GM10847 (cell line): ENCODE data around the gene SCGB1C2.
"Not testable (repeated sequence)": the region's sequence is repeated elsewhere in the genome, so short reads cannot be mapped to it uniquely, and the experiment has no call there.

Source experiments
- POLR2A ChIP-seq: IDR thresholded peaks from 2 replicates; pipeline ENCODE4 v1.6.1; 2011; ENCODE audit not compliant: insufficient read length; ENCODE audit errors: extremely low read depth

Gene SCGB1C2

DNA sequence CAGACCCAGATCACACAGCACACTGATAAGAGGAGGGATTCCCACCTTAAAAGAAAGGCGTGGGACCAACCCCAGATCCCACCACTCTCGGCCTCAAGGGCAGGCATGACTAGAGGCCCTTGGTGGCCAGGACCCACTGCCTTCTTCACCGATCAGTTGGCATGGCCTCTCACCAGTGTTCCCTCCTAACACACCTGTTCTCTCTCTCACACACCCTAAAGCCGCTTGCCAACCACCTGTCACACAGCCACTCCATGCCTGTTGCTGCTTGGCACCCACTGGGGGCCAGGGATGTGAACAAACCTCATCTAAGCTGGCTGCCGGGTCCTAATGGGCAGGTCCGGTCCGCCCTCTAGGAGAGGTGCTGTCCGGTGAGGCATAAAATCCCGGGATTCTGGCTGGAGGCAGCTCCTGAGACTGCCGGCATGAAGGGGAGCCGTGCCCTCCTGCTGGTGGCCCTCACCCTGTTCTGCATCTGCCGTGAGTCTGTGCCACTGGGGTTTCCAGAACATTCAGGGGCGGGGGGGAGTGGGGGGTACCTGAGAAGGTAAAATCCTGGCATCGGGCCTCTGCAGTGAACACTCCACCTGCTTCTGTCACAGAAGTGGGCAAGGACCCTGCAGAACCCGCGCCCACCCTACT is at the start of gene SCGB1C2:
Gene SCGB1C2, plus strand, starts transcription at position 404 of the 642 bp plus-strand sequence. Its CDS starts 22 bp downstream, at position 426.
- not testable (repeated sequence) for TF ChIP-seq POLR2A

DNA sequence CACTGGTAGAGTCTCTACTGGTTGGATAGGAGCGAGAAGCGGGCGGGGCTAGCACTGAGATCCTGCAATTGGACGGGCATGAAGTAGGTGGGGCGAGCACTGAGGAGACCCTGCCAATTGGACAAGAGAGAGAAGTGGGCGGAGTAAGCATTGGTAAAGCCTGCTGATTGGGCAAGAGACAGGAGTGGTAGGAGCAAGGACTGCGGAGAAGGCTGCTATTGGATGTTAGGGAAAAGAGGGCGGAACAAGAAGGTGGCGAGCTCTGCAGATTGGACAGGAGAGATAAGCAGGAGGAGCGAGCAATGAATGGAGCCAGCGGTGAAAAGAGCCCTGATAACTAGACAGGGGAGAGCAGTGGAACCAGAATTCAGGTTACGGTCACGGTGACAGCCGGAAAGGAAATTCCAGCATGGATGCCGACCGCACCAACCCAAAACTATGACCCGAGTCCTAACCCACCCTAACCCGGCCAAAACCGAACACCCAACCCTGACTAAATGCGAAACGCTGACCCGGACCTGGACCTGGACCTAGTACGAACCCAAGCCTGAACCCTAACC is 4.8 kb downstream of the SCGB1C2 start:
- TF ChIP-seq POLR2A, result no peak

DNA sequence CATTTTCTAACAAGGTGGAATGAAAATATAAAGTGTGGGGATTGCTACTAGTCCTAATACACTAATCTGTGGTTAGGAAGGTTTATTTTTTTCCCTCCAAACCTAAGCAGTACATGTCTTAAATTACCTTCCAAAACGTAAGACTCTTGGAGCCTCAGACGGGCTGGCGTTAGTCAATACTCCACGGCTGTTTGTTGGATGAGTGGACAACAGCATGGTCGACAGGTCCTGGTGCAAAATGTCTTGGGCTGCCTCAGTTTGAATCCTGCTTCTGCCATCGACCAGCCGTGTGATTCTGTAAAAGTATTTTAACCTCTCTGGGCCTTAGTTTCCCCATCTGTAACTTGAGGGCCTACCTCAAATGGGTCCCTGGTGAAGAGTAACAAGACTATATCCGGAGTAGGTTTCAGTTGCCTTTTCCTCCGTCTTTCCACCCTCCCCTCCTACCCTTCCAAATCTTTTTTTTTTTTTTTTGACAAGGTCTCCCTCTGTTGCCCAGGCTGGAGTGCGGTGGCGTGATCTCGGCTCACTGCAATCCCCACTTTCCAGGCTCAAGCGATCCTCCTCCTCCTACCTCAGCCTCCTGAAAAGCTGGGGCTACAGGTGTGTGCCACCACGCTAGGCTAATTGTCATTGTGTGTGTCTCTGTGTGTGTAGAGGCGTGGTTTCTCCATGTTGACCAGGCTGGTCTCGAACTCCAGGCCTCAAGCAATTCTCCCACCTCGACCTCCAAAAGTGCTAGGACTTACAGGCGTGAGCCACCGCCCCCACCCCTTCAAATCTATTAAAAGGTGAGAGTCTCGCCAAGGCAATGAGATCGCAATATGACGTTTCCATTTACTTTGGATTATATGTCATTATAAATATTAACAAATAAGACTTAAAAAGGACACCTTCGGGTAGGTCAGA is 5.8 kb downstream of the SCGB1C2 start:
- TF ChIP-seq POLR2A, result no peak

DNA sequence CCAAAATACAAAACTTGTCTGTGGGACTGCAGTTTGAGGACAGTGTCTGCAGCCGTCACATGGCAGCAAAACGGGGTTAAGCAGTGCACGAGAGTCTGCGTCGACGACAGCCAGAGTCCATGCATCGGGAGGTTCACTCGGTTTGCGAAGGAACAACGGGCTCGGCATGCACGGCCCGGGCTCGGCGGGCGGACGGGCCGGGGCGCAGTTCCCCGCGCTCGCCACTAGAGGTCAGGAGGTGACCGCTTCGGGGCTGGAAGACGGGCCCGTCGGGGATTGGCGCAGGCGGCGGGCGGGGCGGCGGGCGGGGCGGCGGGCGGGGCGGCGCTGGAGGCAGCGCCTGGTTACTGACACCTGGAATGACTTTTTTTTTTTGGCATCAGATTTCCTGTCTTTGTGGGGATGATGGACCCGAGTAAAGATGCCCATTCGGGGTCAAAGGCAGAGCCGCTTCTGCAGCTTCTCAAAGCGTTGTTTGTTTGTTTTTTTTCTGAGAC is 6.5 kb downstream of the SCGB1C2 start:
- no peak for TF ChIP-seq POLR2A

DNA sequence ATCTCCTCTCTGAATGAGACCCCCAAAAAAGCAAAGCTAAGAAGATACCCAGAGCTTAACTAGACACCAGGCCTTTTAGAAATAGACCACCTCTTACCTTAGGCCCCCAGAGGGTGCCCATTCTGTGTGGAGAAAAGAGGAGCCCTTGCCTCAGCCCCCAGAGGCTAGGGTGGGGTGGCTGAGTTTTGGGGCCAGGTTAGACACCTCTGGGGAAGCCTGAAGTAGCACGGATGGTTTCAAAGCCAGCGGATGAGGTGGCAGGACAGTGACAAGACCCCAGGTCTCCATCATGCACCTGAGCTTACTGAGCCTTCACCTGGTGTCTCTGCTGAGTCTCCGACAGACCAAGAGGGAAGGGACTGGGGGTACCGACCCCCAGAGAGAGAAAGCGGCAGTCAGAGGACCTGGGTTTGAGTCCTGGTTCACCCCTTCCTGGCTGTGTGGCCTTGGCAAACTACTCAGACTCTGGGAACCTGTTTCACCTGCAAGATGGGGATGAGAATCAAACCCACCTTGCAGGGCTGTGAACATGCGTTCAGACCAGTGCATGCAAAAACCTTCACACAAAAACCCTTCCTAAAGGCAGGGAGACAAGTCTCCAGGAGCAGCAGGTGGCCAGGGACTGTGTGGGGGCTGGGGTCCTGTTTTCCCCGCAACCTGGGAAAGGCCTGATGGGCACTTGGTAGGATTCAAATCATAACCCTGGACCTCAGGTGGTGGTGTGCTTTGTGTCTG is 7.7 kb downstream of the SCGB1C2 start:
- TF ChIP-seq POLR2A, result no peak

DNA sequence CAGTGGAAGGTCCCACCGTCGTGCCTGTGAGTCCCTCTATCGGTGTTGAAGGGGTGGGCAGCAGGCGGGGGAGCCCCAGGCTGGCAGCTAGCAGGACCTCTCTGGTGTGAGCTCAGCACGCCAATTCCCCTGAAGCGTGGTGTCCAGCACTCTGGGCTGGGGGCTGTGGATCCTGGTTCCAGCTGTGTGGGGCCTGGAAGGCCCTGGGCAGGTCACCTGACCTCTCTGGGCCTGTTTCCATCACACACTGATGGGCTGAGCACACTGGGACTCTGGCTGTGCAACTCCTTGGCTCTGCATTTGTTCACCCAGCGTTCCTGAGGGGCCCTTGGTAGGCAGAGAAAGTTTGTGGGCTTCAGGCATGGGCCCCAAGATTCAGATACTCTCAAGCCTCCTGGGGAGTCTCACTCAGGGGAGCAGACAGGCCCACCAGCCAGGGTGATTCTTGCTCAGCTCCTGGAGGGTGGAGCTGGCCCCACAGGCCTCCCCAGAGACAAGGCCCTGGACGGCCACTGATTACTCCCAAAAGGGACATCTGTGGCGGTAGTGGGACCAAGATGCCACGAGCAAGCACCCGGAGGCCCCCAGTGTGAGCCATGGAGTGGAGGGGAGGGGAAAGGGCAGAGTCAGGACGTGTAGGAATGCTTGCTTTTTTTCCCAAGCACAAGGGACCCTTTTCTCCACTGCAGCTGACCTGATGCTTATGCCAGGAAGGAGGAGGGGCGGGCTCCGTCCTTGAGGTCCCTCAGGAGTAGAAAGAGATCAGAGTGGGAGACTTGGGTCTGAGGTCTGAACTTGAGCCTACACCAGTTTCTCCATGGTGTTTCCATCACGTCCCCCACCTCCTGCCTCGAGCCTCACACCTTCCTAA is 8.5 kb downstream of the SCGB1C2 start:
- no peak for TF ChIP-seq POLR2A

DNA sequence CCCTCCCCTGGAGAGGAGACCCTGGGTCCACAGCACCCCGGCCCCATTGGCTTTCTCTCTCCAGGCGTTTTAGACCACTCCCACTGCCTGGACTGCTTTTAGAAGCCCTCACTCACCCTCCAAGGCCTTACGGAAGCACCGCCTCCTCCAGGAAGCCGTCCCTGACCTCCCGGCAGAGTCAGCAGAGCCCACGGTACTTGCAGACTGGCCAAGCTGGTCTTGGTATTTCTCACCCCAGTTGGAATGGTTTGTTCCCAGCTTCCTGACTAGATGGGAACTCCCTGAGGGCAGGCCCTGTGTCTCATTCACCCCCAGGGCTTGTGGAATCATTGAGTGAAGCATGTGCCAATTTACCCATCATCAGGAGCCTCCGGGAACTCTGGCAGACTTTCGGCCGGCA is 9.2 kb downstream of the SCGB1C2 start:
- TF ChIP-seq POLR2A, result no peak

DNA sequence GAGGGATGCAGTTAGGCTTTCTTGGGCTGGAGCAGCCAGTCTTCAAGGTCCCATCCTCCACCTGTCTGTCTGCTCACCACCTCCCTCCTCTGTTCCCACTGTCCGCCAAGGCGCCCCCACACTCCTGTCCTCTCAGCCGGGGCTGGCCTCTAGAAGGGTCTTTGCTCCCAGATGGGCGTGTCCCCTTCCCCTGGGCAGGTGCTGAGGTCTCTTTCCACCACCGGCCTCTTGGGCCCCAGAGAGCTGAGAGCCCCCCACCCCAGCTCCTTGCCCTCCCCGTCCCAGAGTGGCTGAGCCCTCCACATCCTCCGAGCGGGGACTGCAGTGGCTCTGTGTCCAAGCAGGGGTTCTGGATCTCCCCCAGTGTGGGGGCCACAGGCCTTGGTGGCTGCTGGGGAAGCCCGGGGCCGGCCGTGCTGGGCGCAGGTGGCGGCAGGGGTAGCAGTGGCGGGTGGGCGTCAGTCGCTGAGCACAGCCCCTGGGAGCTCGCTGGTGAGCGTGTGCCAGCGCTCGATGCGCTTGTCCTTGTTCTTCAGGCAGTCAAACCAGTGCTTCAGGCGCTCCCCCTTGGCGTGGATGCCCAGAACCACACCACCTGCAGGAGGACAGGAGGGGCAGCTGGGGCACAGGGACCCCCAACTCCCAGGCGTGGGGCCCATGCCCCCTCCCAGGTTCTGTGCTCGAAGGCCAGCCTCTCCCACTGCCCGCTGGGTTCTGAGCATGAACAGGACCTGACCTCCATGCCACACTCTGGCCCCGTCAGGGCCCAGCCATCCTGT is 9.8 kb downstream of the SCGB1C2 start:
- no peak for TF ChIP-seq POLR2A

DNA sequence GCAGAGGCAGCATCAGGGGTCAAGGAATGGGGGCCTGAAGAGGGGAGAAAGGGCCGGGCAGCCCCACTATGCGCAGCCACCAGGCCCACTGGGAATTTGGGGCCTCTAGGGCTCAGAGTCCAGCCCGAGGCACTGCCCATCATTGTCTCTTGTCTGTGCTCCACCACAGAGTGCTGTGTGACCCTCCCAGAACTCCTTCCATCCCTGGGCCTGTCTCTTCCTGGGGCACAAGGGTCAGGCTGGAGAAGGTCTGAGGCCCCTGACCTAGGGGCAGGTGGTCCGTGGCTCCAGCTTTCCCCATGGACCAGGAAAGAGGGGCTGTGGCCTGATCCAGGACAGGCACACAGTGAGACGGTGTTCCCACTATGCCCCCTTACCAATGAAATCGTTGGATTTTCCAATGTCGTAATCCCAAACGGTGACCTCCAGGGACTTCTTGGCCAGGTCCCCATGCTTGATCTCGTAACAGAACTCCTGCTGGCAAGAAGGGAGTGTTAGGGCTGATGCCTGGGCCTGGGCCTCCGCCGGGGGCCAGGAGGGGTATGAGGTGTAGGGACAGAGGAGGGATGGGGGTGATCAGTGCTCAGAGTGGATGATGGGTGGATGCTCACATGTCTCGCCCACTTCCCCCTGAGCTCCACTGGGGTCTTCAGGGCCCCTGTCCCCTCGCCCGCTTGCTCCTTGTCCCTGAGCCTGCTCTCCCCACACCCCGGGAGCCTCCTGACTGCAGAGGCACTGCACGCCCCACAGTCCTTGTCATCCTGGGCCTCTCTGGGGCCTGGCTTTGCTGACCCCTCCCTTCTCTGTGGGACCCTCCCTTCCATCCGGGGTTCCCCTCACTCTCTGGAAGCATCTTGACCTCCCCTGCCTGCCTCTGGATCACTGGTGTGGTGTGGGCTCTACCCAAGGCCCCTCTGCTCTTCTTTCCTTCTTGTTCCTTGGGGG is 10.7 kb downstream of the SCGB1C2 start:
- TF ChIP-seq POLR2A, result no peak

DNA sequence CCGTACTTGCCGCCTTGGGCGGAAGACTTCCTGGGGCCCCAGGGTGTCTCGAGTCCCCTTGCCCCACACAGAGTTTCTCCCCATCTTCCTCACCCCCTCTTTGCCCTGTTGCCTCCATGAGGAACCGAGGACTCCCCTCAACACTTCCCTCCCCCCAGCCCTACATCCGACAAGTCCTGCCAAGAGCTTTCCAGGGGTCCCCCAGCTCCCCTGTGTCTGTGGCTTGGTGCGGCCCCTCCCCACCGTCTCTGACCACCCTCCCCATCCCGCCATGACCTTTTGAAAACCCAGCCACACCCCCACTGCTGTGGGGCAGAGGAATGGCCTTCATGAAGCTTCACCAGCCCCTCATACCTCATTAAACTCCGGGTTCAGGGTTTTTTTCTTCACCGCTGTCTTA is 11.4 kb downstream of the SCGB1C2 start:
- no peak for TF ChIP-seq POLR2A

DNA sequence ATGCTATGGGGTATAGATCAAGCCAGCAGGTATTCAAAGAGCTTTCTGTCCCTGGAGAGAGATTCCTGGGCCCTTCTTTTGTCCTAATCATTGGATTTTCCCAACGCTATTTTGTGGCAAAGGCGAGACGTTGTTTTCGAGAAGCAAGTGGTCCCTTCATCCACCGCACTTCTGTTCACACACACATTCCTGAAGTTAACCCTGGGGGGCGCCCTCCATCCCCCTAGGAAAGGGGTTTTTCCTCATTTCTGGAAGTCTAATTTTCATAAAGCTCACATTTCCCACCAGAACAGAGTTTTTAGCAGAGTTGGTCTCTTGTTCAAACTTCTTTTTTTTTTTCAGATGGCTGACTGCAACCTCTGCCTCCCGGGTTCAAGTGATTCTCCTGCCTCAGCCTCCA is 11.9 kb downstream of the SCGB1C2 start:
- no peak for TF ChIP-seq POLR2A

DNA sequence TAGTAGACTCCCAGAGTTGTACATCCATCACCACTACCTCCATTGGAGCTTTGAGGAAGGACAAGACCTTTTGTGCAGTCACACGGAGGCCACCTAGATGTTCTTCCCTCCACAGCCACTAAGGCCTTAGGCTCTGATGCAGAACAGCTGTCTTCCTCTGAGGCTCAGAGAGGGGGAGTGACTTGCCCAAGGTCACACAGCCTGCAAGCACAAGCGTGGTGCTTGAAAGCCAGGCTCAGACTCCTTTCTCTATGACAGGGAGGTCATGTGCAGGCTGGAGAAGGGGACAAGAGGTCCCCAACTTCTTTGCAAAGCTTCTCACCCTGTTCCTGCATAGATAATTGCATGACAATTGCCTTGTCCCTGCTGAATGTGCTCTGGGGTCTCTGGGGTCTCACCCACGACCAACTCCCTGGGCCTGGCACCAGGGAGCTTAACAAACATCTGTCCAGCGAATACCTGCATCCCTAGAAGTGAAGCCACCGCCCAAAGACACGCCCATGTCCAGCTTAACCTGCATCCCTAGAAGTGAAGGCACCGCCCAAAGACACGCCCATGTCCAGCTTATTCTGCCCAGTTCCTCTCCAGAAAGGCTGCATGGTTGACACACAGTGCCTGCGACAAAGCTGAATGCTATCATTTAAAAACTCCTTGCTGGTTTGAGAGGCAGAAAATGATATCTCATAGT is 12.7 kb downstream of the SCGB1C2 start:
- TF ChIP-seq POLR2A, result no peak

DNA sequence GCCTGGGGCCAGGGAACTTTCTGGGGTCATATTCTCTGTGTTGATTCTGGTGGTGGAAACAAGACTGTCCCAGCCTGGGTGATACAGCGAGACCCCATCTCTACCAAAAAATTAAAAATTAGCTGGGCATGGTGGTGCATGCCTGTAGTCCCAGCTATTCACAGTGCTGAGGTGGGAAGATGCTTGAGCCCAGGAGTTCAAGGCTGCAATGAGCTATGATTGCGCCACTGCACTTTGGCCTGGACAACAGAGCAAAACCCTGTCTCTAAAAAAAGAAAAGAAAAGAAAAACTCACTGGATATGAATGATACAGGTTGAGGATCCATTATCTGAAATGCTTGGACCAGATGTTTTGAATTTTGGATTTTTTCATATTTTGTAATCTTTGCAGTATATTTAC is 13.6 kb downstream of the SCGB1C2 start:
- TF ChIP-seq POLR2A, result no peak
